Activated naive CD8-positive, alpha-beta T cell treated with anti-CD3 and anti-CD28 coated beads, Interleukin-2, amount 50 U/mL, for 24 hours (primary cell): ENCODE results near the gene SST.
"Not testable (repeated sequence)": the region's sequence is repeated elsewhere in the genome, so short reads cannot be mapped to it uniquely, and the experiment has no call there.

Experiments used
- ATAC-seq: fragments of 150-1000 bp; cut with Tn5 transposase; one replicate; pipeline ENCODE4 v1.10.0; 2021
- DNase-seq: peaks from one replicate; pipeline ENCODE4 v3.0.0; 2021
- H3K27ac Mint-ChIP-seq: one replicate; pipeline ENCODE4 v1.8.0; 2021; ENCODE audit warnings: mild to moderate bottlenecking, mixed read lengths
- H3K27me3 Mint-ChIP-seq: one replicate; pipeline ENCODE4 v1.8.0; 2021; ENCODE audit warnings: mixed read lengths
- H3K36me3 Mint-ChIP-seq: one replicate; pipeline ENCODE4 v1.8.0; 2021; ENCODE audit warnings: low read depth, mixed read lengths
- H3K4me1 Mint-ChIP-seq: one replicate; pipeline ENCODE4 v1.8.0; 2021; ENCODE audit warnings: mixed read lengths
- H3K4me3 Mint-ChIP-seq: one replicate; pipeline ENCODE4 v1.8.0; 2021; ENCODE audit warnings: mild to moderate bottlenecking, moderate library complexity, mixed read lengths
- H3K9me3 Mint-ChIP-seq: one replicate; pipeline ENCODE4 v1.8.0; 2021; ENCODE audit warnings: mixed read lengths

Gene SST

GRCh38 chr3:187665010-187665409, 5.2 kb downstream of the SST start:
- no peak for DNase-seq
- peaks cover 43% of the 10 kb centered on the region for H3K27me3 Mint-ChIP-seq
- no peaks in the 10 kb centered on the region for H3K9me3 Mint-ChIP-seq
- no peak overlapping the region for H3K4me3 Mint-ChIP-seq
- H3K4me1 Mint-ChIP-seq: peaks cover 19% of the 10 kb centered on the region
- H3K36me3 Mint-ChIP-seq: no peaks in the 10 kb centered on the region
- H3K27ac Mint-ChIP-seq: no peak overlapping the region
- peak; percentile 58 for ATAC-seq

- H3K4me1 Mint-ChIP-seq: peaks cover 19% of the 10 kb centered on the region
- no peak overlapping the region for H3K27ac Mint-ChIP-seq
- H3K36me3 Mint-ChIP-seq: no peaks in the 10 kb centered on the region
- no peak overlapping the region for H3K4me3 Mint-ChIP-seq
- peaks cover 27% of the 10 kb centered on the region for H3K27me3 Mint-ChIP-seq
- no peaks in the 10 kb centered on the region for H3K9me3 Mint-ChIP-seq
- no peak for DNase-seq
- ATAC-seq: no peak
Observed at GRCh38 chr3:187662848-187663409, 7.3 kb downstream of the SST start.

GRCh38 chr3:187661267-187661666, 8.9 kb downstream of the SST start:
- H3K9me3 Mint-ChIP-seq: no peaks in the 10 kb centered on the region
- H3K27me3 Mint-ChIP-seq: peaks cover 27% of the 10 kb centered on the region
- H3K36me3 Mint-ChIP-seq: no peaks in the 10 kb centered on the region
- no peak overlapping the region for H3K27ac Mint-ChIP-seq
- no peak for ATAC-seq
- H3K4me1 Mint-ChIP-seq: peaks cover 19% of the 10 kb centered on the region
- no peak for DNase-seq
- H3K4me3 Mint-ChIP-seq: no peak overlapping the region

- no peak overlapping the region for H3K4me3 Mint-ChIP-seq
Observed at GRCh38 chr3:187651282-187651681, 18.9 kb downstream of the SST start.

GRCh38 chr3:187648177-187648576, 22.0 kb downstream of the SST start:
- ATAC-seq: no peak
- no peak overlapping the region for H3K4me3 Mint-ChIP-seq
- no peak for DNase-seq
- H3K27me3 Mint-ChIP-seq: peaks cover 50% of the 10 kb centered on the region
- no peaks in the 10 kb centered on the region for H3K9me3 Mint-ChIP-seq
- no peaks in the 10 kb centered on the region for H3K4me1 Mint-ChIP-seq
- H3K36me3 Mint-ChIP-seq: no peaks in the 10 kb centered on the region
- no peak overlapping the region for H3K27ac Mint-ChIP-seq

More at GRCh38 chr3:187651282-187651681, 18.9 kb downstream of the SST start:
- Mint-ChIP-seq H3K36me3 (no peaks in the 10 kb centered on the region), H3K9me3 (no peaks in the 10 kb centered on the region), H3K27ac (no peak overlapping the region), H3K4me1 (no peaks in the 10 kb centered on the region), H3K27me3 (peaks cover 55% of the 10 kb centered on the region)
- DNase-seq (no peak), ATAC-seq (no peak)

- Mint-ChIP-seq H3K36me3 (no peaks in the 10 kb centered on the region), H3K27ac (no peak overlapping the region), H3K4me3 (no peak overlapping the region), H3K27me3 (peaks cover 43% of the 10 kb centered on the region), H3K9me3 (no peaks in the 10 kb centered on the region), H3K4me1 (no peaks in the 10 kb centered on the region)
- no peak for ATAC-seq
- DNase-seq: no peak
Observed at GRCh38 chr3:187646906-187647660, 23.1 kb downstream of the SST start.

- peaks cover 36% of the 10 kb centered on the region for H3K27me3 Mint-ChIP-seq
- not testable (repeated sequence) for DNase-seq, H3K4me3 Mint-ChIP-seq, H3K4me1 Mint-ChIP-seq, H3K36me3 Mint-ChIP-seq, H3K9me3 Mint-ChIP-seq, ATAC-seq, H3K27ac Mint-ChIP-seq
Observed at GRCh38 chr3:187645379-187645778, 24.8 kb downstream of the SST start.

GRCh38 chr3:187642861-187643260, 27.3 kb downstream of the SST start:
- peaks cover 40% of the 10 kb centered on the region for H3K27me3 Mint-ChIP-seq

GRCh38 chr3:187641320-187642016, 28.7 kb downstream of the SST start:
- no peak overlapping the region for H3K27ac Mint-ChIP-seq
- no peaks in the 10 kb centered on the region for H3K4me1 Mint-ChIP-seq
- ATAC-seq (no peak), DNase-seq (no peak)
- H3K4me3 Mint-ChIP-seq: no peak overlapping the region
- peaks cover 32% of the 10 kb centered on the region for H3K27me3 Mint-ChIP-seq
- no peaks in the 10 kb centered on the region for H3K9me3 Mint-ChIP-seq
- H3K36me3 Mint-ChIP-seq: no peaks in the 10 kb centered on the region

More at GRCh38 chr3:187642861-187643260, 27.3 kb downstream of the SST start:
- ATAC-seq (no peak), DNase-seq (no peak)
- Mint-ChIP-seq H3K4me1 (no peaks in the 10 kb centered on the region), H3K9me3 (no peaks in the 10 kb centered on the region), H3K36me3 (no peaks in the 10 kb centered on the region), H3K27ac (no peak overlapping the region), H3K4me3 (no peak overlapping the region)

- no peak overlapping the region for H3K4me3 Mint-ChIP-seq
- H3K36me3 Mint-ChIP-seq: no peaks in the 10 kb centered on the region
- DNase-seq: no peak
- H3K4me1 Mint-ChIP-seq: no peaks in the 10 kb centered on the region
- H3K9me3 Mint-ChIP-seq: no peaks in the 10 kb centered on the region
- no peak for ATAC-seq
- peaks cover 27% of the 10 kb centered on the region for H3K27me3 Mint-ChIP-seq
- no peak overlapping the region for H3K27ac Mint-ChIP-seq
Observed at GRCh38 chr3:187640569-187641059, 29.6 kb downstream of the SST start.

GRCh38 chr3:187639927-187640568, 30.1 kb downstream of the SST start:
- Mint-ChIP-seq H3K27me3 (peaks cover 22% of the 10 kb centered on the region), H3K36me3 (no peaks in the 10 kb centered on the region), H3K27ac (no peak overlapping the region), H3K4me1 (no peaks in the 10 kb centered on the region), H3K9me3 (no peaks in the 10 kb centered on the region), H3K4me3 (no peak overlapping the region)
- DNase-seq (no peak), ATAC-seq (no peak)

GRCh38 chr3:187636528-187636927, 33.7 kb downstream of the SST start:
- H3K27ac Mint-ChIP-seq: no peak overlapping the region
- no peak for ATAC-seq
- peaks cover 23% of the 10 kb centered on the region for H3K27me3 Mint-ChIP-seq
- no peak overlapping the region for H3K4me3 Mint-ChIP-seq
- DNase-seq: no peak
- H3K4me1 Mint-ChIP-seq: no peaks in the 10 kb centered on the region
- H3K36me3 Mint-ChIP-seq: no peaks in the 10 kb centered on the region
- no peaks in the 10 kb centered on the region for H3K9me3 Mint-ChIP-seq

GRCh38 chr3:187630404-187630803, 39.8 kb downstream of the SST start:
- H3K36me3 Mint-ChIP-seq: no peaks in the 10 kb centered on the region
- H3K9me3 Mint-ChIP-seq: no peaks in the 10 kb centered on the region
- peaks cover 5% of the 10 kb centered on the region for H3K27me3 Mint-ChIP-seq
- H3K27ac Mint-ChIP-seq: no peak overlapping the region
- H3K4me3 Mint-ChIP-seq: no peak overlapping the region
- no peak for DNase-seq
- no peak for ATAC-seq
- H3K4me1 Mint-ChIP-seq: no peaks in the 10 kb centered on the region

- H3K27ac Mint-ChIP-seq: no peak overlapping the region
- H3K4me3 Mint-ChIP-seq: no peak overlapping the region
- DNase-seq (no peak), ATAC-seq (no peak)
- H3K36me3 Mint-ChIP-seq: no peaks in the 10 kb centered on the region
- no peaks in the 10 kb centered on the region for H3K9me3 Mint-ChIP-seq
- no peaks in the 10 kb centered on the region for H3K4me1 Mint-ChIP-seq
- peaks cover 5% of the 10 kb centered on the region for H3K27me3 Mint-ChIP-seq
Observed at GRCh38 chr3:187629711-187630110, 40.5 kb downstream of the SST start.
